ENCODE measurements around the gene KRT31. TPM values are rescaled to one million over a fixed set of nuclear protein-coding genes. Genes with fewer than 3 reads are reported as not detected.
"Not testable (repeated sequence)": the region's sequence is repeated elsewhere in the genome, so short reads cannot be mapped to it uniquely, and the experiment has no call there.

KRT31 gene
- total RNA-seq, 1 donor, result not detected

- Histone ChIP-seq H3K4me2 (ENCODE audit: insufficient read depth, low read length) (peak overlapping the region; percentile 50), H3K27me3 (ENCODE audit: insufficient read depth, low read length) (no peaks in the 10 kb centered on the region), H3K4me1 (ENCODE audit: insufficient read depth, low read length) (peaks cover 38% of the 10 kb centered on the region), H3K4me3 (ENCODE audit: insufficient read depth, low read length) (no peak overlapping the region), H3K27ac (ENCODE audit: low read depth, low read length) (peak overlapping the region; percentile 92), H4K20me1 (ENCODE audit: insufficient read depth, low read length) (no peaks in the 10 kb centered on the region), H3K79me2 (ENCODE audit: insufficient read depth, low read length) (no peaks in the 10 kb centered on the region), H2AFZ (ENCODE audit: low read length) (no peak overlapping the region), H3K36me3 (ENCODE audit: insufficient read depth, low read length) (no peaks in the 10 kb centered on the region), H3K9me3 (ENCODE audit: low read depth, low read length) (no peaks in the 10 kb centered on the region)
- no peak for TF ChIP-seq CTCF (IDR thresholded peaks at IDR 0.05; ENCODE audit: extremely low read depth, low read depth, low read length)
- no peak for DNase-seq (ENCODE audit: insufficient read length, low spot score, missing footprints)
Observed at GRCh38 chr17:41403404-41404023, 6.1 kb upstream of the KRT31 start.

- Histone ChIP-seq H3K9me3 (ENCODE audit: low read depth, low read length) (no peaks in the 10 kb centered on the region), H3K4me3 (ENCODE audit: insufficient read depth, low read length) (no peak overlapping the region), H3K27ac (ENCODE audit: low read depth, low read length) (peak overlapping the region; percentile 92), H3K4me2 (ENCODE audit: insufficient read depth, low read length) (no peak overlapping the region), H3K27me3 (ENCODE audit: insufficient read depth, low read length) (no peaks in the 10 kb centered on the region), H3K79me2 (ENCODE audit: insufficient read depth, low read length) (no peaks in the 10 kb centered on the region), H3K4me1 (ENCODE audit: insufficient read depth, low read length) (peaks cover 38% of the 10 kb centered on the region), H3K36me3 (ENCODE audit: insufficient read depth, low read length) (no peaks in the 10 kb centered on the region), H2AFZ (ENCODE audit: low read length) (peak overlapping the region; percentile 1), H4K20me1 (ENCODE audit: insufficient read depth, low read length) (no peaks in the 10 kb centered on the region)
- TF ChIP-seq CTCF (IDR thresholded peaks at IDR 0.05; ENCODE audit: extremely low read depth, low read depth, low read length), result no peak
- no peak for DNase-seq (ENCODE audit: insufficient read length, low spot score, missing footprints)
Observed at GRCh38 chr17:41402161-41402560, 4.8 kb upstream of the KRT31 start.

GRCh38 chr17:41396340-41396739 lies 1.1 kb downstream of the KRT31 start:
- H3K79me2 ChIP-seq (ENCODE audit: insufficient read depth, low read length), result no peaks in the 10 kb centered on the region
- H3K27ac ChIP-seq (ENCODE audit: low read depth, low read length), result no peak overlapping the region
- H3K4me1 ChIP-seq (ENCODE audit: insufficient read depth, low read length), result peaks cover 15% of the 10 kb centered on the region
- no peak for TF ChIP-seq CTCF (IDR thresholded peaks at IDR 0.05; ENCODE audit: extremely low read depth, low read depth, low read length)
- no peak for DNase-seq (ENCODE audit: insufficient read length, low spot score, missing footprints)
- no peaks in the 10 kb centered on the region for H4K20me1 ChIP-seq (ENCODE audit: insufficient read depth, low read length)
- H3K4me3 ChIP-seq (ENCODE audit: insufficient read depth, low read length), result no peak overlapping the region
- no peak overlapping the region for H3K4me2 ChIP-seq (ENCODE audit: insufficient read depth, low read length)
- H3K27me3 ChIP-seq (ENCODE audit: insufficient read depth, low read length), result no peaks in the 10 kb centered on the region
- H2AFZ ChIP-seq (ENCODE audit: low read length), result no peak overlapping the region
- H3K36me3 ChIP-seq (ENCODE audit: insufficient read depth, low read length), result no peaks in the 10 kb centered on the region
- H3K9me3 ChIP-seq (ENCODE audit: low read depth, low read length), result no peaks in the 10 kb centered on the region

GRCh38 chr17:41395611-41396010 lies 1.8 kb downstream of the KRT31 start:
- no peak overlapping the region for H3K27ac ChIP-seq (ENCODE audit: low read depth, low read length)
- peaks cover 15% of the 10 kb centered on the region for H3K4me1 ChIP-seq (ENCODE audit: insufficient read depth, low read length)

GRCh38 chr17:41395044-41395443 lies 2.4 kb downstream of the KRT31 start:
- not testable (repeated sequence) for DNase-seq (ENCODE audit: insufficient read length, low spot score, missing footprints); H3K9me3 ChIP-seq (ENCODE audit: low read depth, low read length)

More at GRCh38 chr17:41395611-41396010, 1.8 kb downstream of the KRT31 start:
- no peak for TF ChIP-seq CTCF (IDR thresholded peaks at IDR 0.05; ENCODE audit: extremely low read depth, low read depth, low read length)
- Histone ChIP-seq H3K27me3 (ENCODE audit: insufficient read depth, low read length) (no peaks in the 10 kb centered on the region), H3K36me3 (ENCODE audit: insufficient read depth, low read length) (no peaks in the 10 kb centered on the region), H3K4me3 (ENCODE audit: insufficient read depth, low read length) (no peak overlapping the region), H3K9me3 (ENCODE audit: low read depth, low read length) (no peaks in the 10 kb centered on the region), H4K20me1 (ENCODE audit: insufficient read depth, low read length) (no peaks in the 10 kb centered on the region), H3K4me2 (ENCODE audit: insufficient read depth, low read length) (no peak overlapping the region), H2AFZ (ENCODE audit: low read length) (no peak overlapping the region), H3K79me2 (ENCODE audit: insufficient read depth, low read length) (no peaks in the 10 kb centered on the region)
- no peak for DNase-seq (ENCODE audit: insufficient read length, low spot score, missing footprints)

More at GRCh38 chr17:41395044-41395443, 2.4 kb downstream of the KRT31 start:
- not testable (repeated sequence) for H3K4me2 ChIP-seq (ENCODE audit: insufficient read depth, low read length); H4K20me1 ChIP-seq (ENCODE audit: insufficient read depth, low read length); H3K27me3 ChIP-seq (ENCODE audit: insufficient read depth, low read length); H3K79me2 ChIP-seq (ENCODE audit: insufficient read depth, low read length); H3K27ac ChIP-seq (ENCODE audit: low read depth, low read length); H3K4me3 ChIP-seq (ENCODE audit: insufficient read depth, low read length); H2AFZ ChIP-seq (ENCODE audit: low read length); H3K36me3 ChIP-seq (ENCODE audit: insufficient read depth, low read length)
- H3K4me1 ChIP-seq (ENCODE audit: insufficient read depth, low read length), result peaks cover 15% of the 10 kb centered on the region
